Muscle of leg (tissue), 11 donors: ENCODE data around the gene CAMTA2. TPM values are rescaled to one million over a fixed set of nuclear protein-coding genes. Genes with fewer than 3 reads are reported as not detected.

Experiments
- DNase-seq: peaks from one replicate; pipeline ENCODE4 v3.0.0; 2013
- H3K27ac ChIP-seq: one replicate; pipeline ENCODE4 v1.5.1; 2013; ENCODE audit warnings: mild to moderate bottlenecking, low read length, control low read depth
- H3K27me3 ChIP-seq: one replicate; pipeline ENCODE4 v1.6.1; 2013; ENCODE audit warnings: low read length; ENCODE audit not compliant: control insufficient read depth, insufficient read depth
- H3K36me3 ChIP-seq: one replicate; pipeline ENCODE4 v1.6.1; 2013; ENCODE audit warnings: low read length; ENCODE audit not compliant: control insufficient read depth, insufficient read depth
- H3K4me1 ChIP-seq: one replicate; pipeline ENCODE4 v1.6.1; 2013; ENCODE audit warnings: low read length; ENCODE audit not compliant: control insufficient read depth, insufficient read depth
- H3K4me3 ChIP-seq: one replicate; pipeline ENCODE4 v1.5.1; 2013; ENCODE audit warnings: low read length, control low read depth
- H3K9me3 ChIP-seq: replicated peaks from 2 replicates; pipeline ENCODE4 v1.6.1; 2013; ENCODE audit warnings: low read depth, low read length; ENCODE audit not compliant: control insufficient read depth
- WGBS: methylation state at CpG from one replicate; pipeline ENCODE4 v1.1.5; 2013; ENCODE audit warnings: missing lambda C conversion rate; ENCODE audit not compliant: insufficient coverage; 5-methylcytosine and 5-hydroxymethylcytosine counted together
- polyA plus RNA-seq, 8 donors: library from polyadenylated mRNA; unstranded; fragments of 120-200 nt; gene quantifications; one replicate each; pipeline versions ENCODE4 v1.2.1 to v1.2.3, GENCODE V29; 2013; ENCODE audit warnings: inconsistent platforms in 1 of 8, low replicate concordance in 1 of 8; ENCODE audit not compliant: insufficient read length in 8 of 8, insufficient read depth in 1 of 8
- total RNA-seq: library from RNA; stranded (reverse); fragments of 120-200 nt; gene quantifications from one replicate; pipeline ENCODE4 v1.2.4, GENCODE V29; 2013

The CAMTA2 gene
- total and polyA plus RNA-seq, 9 donors, result 4.4 to 25.2 (median 22.1) TPM

DNA sequence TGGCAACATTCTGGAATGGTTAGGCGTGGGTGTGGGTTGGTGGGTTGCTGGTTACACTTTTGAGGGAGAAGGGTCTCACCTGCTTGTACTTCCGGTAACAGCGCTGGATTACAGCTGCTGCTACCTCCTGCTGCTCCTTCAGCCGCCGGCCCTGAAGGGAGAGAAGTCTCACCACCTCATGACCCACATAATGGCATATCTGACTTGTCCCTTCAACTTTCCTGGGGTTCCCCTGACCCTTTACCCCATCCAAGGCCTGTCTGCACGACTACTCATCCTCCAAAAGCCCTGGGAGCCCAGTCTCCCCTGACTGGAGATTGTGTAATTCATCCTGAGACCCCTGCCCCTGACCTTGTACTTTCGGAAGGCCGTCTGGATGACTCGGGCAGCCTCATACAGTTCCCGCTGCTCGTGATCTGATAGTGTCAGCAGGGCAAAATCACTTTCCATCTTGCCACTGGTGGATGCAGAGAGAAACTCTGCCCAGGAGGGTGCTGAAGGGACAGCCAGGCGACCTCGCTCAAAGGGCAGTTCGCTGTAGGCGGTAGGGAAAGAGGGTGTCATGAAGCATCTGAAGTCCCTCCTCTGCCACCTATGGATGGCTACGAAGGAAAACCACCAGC lies 17.8 kb downstream of the CAMTA2 start:
- DNase-seq, result no peak
- Histone ChIP-seq H3K27me3 (no peaks in the 10 kb centered on the region), H3K4me1 (peaks cover 57% of the 10 kb centered on the region), H3K4me3 (peak overlapping the region; percentile 88), H3K36me3 (peaks cover 60% of the 10 kb centered on the region), H3K9me3 (no peaks in the 10 kb centered on the region), H3K27ac (peak overlapping the region; percentile 100)
- 68% methylated on average over 12 of the region's 16 CpGs for WGBS

DNA sequence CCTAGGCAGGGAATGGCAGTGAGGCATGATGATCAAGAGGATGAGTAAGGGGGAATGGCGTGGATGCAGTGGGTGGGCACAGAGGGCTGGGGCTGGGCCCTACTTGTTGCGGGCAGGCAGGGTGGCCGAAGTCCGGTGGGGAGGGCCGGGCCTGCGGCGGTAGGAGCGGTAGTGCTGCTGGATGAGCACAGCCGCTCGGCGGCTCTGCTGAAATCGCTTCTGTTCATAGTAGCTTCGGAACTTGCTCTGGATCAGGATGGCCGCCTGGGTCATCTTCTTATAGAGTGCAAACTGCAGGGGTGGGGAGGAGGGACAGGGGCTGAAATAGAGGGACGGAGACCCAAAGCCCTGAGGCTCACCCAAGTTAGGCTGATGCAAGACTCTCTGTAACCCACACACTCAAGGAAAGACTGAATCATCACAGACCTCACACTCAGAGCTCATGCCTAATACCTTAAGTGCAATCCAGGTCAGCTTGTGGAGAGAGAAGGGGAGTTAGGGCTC lies 18.4 kb downstream of the CAMTA2 start:
- Histone ChIP-seq H3K4me1 (peaks cover 55% of the 10 kb centered on the region), H3K4me3 (peak overlapping the region; percentile 88), H3K9me3 (no peaks in the 10 kb centered on the region), H3K27me3 (no peaks in the 10 kb centered on the region), H3K27ac (peak overlapping the region; percentile 100), H3K36me3 (peaks cover 57% of the 10 kb centered on the region)
- DNase-seq, result peak; percentile 59
- WGBS, result 45% methylated on average over 14 of the region's 15 CpGs

DNA sequence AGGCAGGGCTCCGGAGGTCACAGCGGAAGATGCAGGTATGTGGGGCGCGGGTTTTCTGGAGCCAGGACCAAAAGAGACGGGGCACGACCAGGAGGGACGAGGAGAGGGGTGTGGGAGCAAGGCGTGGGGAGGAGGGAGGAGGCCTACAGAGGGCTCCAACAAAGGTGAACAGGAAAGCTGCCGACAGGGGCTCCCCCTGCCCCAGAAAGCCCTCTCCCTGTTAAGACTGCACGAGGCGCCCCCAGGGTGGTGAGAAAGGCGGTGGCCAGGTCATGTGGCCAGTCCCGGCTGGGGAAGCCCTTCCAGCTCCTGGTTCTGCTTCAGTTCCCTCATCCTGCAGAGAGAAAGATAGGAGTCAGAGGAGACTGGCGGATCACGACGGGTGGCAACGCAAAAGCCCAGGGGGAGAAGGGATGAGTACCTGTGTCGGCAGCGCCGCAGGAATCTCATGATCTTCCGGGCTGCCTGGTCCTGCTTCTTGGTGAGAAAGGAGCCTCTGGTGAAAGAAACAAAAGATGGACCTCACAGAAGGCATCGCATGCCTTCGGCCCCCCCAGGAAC lies 18.9 kb downstream of the CAMTA2 start:
- Histone ChIP-seq H3K4me1 (peaks cover 50% of the 10 kb centered on the region), H3K27ac (peak overlapping the region; percentile 100), H3K36me3 (peaks cover 52% of the 10 kb centered on the region), H3K9me3 (no peaks in the 10 kb centered on the region), H3K27me3 (no peaks in the 10 kb centered on the region), H3K4me3 (peak overlapping the region; percentile 88)
- peak; percentile 52 for DNase-seq
- 15% methylated on average over 21 of the region's 23 CpGs for WGBS

DNA sequence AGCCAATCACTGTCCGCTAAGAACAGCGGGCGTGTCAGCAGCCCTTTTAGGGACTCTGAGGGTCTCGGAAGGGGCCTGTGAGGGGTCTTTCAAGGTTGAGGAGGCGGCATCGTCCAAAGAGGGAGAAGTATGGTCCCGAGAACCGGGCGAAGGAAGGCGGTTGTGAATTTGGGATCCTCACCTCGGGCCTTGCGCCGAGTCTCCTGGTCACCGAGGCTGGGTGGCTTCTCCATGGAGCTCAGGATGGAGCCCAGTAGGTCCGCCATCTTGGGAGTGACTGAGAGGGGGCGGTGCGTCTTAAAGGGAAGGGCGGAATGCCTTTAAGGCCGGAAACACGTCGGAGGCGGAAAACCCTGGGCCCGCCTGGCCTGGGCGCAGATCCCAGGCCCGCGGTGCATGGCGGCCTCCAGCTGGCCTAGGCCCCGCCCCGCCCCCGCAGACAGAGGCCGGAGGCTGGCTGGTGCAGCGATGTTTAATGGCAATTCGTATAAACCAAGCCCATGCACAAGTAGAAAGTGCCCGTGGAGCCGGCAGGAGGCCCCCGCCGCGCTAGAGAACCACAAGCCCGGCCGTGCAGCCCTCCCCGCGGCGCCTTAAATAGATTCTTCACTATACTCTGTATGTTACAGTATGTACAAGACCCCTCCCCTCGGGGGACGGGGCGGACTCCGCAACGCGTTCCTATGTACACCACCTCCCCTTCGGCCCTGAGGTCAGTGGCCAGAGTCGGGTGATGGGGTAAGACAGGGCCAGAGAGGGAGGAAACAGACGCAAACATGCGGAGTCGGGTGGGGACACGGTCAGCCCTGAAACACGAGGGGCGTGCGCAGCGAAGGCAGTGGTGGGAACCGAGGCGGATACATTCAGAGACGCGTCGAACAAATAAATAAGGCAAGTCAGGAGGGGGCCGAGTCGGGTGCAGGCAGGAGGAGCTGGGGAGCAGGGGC lies 19.7 kb downstream of the CAMTA2 start, which contains the start of gene SPAG7:
SPAG7 (minus strand) TSS at position 279 of the 947 bp plus-strand sequence; CDS start at position 266, 13 bp downstream.
- H3K27ac ChIP-seq, result peak within 1 kb of the TSS; percentile 100
- H3K4me3 ChIP-seq, result peak within 1 kb of the TSS; percentile 88
- H3K36me3 ChIP-seq, result peaks cover 44% of the 10 kb centered on the region
- no peaks in the 10 kb centered on the region for H3K27me3 ChIP-seq
- peak; percentile 99 for DNase-seq
- peaks cover 42% of the 10 kb centered on the region for H3K4me1 ChIP-seq
- H3K9me3 ChIP-seq, result no peaks in the 10 kb centered on the region
- WGBS, result under 1% methylated on average over 51 of the region's 66 CpGs

DNA sequence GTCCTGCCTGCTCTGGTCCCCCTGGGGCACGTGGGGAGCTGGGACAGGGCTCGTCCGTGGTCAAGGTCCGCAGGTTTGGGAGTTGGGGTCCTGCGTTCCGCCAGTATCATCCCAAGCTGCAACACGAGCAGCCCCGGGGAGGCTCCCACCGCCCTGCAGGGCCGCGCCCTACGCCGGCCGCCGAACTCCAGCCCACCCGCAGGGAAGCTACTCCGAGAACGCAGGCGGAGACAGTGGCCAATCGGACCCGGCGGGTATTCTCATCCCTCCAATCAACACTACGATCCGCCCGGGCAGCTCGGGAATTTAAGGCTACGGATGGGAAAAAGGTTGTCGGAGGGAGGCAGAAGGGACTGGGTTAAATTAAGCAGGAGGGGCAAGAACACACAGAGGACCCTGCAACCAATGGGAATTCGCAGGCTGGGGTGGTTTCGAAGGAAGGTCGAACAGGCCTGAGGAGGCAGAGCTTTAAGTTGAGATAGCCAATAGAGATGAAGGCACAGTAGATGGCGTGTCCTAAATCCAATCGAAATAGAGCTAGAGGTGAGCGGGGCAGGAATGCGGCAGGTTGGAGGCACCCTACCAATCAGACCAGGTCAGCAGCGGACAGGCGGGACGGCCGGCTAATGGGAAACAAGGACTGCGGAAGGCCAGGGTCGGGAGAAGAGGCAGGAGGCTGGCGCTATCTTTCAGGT lies 20.5 kb downstream of the CAMTA2 start:
- under 1% methylated on average over 31 of the region's 42 CpGs for WGBS
- Histone ChIP-seq H3K9me3 (no peaks in the 10 kb centered on the region), H3K36me3 (peaks cover 41% of the 10 kb centered on the region), H3K4me3 (peak overlapping the region; percentile 88), H3K27me3 (no peaks in the 10 kb centered on the region), H3K4me1 (peaks cover 37% of the 10 kb centered on the region), H3K27ac (peak overlapping the region; percentile 100)
- DNase-seq, result peak; percentile 100

DNA sequence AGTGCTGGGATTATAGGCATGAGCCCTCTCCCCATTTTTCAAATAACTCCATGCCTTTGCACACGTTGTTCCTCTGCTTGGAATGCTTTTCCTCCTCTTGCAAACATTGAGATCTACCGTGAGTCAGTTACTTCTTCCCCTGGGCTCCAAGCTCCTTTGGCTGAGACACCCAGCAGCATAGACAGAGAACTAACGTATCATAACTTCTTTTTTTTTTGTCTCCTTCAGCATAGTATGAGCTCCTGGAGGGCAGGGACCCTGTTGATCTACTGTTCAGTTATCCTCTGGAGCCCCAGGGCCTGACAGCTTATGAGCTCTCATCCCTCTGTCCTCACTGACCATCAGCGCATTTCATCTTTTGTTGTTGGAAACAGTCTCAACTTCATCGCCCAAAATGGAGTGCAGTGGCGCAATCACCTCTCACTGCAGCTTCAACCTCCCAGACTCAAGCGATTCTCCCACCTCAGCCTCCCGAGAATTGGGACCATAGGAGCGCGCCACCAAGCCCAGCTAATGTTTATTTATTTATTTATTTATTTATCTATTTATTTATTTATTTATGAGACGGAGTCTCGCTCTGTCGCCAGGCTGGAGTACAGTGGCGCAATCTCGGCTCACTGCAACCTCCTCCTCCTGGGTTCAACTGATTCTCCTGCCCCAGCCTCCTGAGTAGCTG lies 22.0 kb downstream of the CAMTA2 start:
- H3K9me3 ChIP-seq, result no peaks in the 10 kb centered on the region
- no peaks in the 10 kb centered on the region for H3K27me3 ChIP-seq
- no peak overlapping the region for H3K4me3 ChIP-seq
- peaks cover 31% of the 10 kb centered on the region for H3K36me3 ChIP-seq
- 89% methylated on average over 6 of the region's 15 CpGs for WGBS
- no peak for DNase-seq
- peaks cover 37% of the 10 kb centered on the region for H3K4me1 ChIP-seq
- no peak overlapping the region for H3K27ac ChIP-seq

DNA sequence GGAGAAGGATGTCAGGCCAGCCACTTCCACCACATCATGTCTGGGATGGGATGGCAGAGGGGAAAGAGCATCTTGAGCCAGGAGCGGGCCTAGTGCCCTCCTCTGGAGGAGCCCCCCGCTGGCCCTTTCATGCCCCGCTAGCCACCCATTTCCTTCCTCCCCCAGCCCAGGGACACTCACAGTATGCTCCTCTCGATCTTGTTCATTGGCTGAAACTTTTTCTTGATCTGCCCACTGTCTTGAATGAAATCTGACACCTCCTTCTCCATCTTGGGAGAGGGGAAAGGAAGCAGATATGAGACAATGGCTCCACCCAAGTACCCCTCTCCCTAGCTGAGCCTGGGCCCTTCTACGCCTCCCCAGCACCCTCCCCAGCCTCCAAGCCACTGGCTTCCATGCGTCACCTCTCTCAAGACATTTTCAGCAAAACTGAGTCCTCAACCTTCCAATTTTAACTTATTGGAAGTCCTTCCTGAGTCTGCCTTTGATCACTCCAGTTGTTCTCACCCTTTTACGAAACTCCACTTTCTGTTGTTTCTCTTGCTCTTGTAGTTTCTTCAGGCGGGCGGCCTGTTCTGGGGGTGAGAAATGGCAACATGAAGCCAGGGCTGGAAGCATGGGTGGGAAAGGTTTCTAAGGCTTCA lies 27.1 kb downstream of the CAMTA2 start:
- Histone ChIP-seq H3K36me3 (peaks cover 53% of the 10 kb centered on the region), H3K4me1 (peaks cover 24% of the 10 kb centered on the region), H3K27me3 (no peaks in the 10 kb centered on the region), H3K4me3 (no peak overlapping the region), H3K9me3 (no peaks in the 10 kb centered on the region), H3K27ac (no peak overlapping the region)
- 60% methylated on average over 5 of the region's 9 CpGs for WGBS
- no peak for DNase-seq

DNA sequence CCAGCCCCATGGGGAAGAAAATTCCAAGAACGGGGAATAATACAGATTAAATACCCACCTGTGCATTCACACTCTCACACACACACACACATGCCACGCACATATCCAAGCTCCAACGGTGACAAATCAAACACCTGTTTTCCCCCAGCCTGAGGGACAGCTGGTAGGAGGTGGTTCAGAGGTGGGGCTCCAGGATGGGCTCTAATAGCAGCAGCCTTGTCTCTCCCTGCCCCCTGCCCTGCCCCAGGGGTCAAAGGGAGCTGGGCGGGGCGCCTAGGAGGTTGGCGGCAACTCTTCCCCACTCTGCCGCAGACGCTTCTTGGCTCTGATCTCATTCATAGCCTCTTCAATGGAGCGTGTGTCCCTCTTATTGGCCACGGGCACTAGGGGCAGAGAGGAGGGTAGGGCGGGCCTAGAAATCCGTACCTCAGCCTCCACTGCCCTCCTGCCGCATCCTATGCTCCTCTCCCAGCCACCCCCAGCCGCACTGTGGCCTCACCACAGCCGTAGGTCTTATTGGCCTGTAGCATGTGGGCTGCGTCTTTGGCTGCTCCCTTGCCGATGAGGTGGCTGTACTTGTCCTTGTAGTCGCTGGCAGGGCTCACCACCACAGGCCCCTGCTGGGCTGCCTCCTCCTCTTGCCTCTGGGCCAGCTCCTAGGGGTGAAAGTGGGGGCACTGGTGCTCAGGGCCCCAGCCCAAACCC lies 28.1 kb downstream of the CAMTA2 start:
- Histone ChIP-seq H3K27ac (peak overlapping the region; percentile 65), H3K9me3 (no peaks in the 10 kb centered on the region), H3K4me3 (no peak overlapping the region), H3K4me1 (peaks cover 26% of the 10 kb centered on the region), H3K36me3 (peaks cover 55% of the 10 kb centered on the region), H3K27me3 (no peaks in the 10 kb centered on the region)
- WGBS, result 83% methylated on average over 12 of the region's 18 CpGs
- no peak for DNase-seq
